ENCODE results near the gene MT1E. TPM values are rescaled to one million over a fixed set of nuclear protein-coding genes. Genes with fewer than 3 reads are reported as not detected.

The MT1E gene
- total RNA-seq, 2 donors from 2014 or later: 5.5 TPM; not detected in 1

- H3K27me3 Mint-ChIP-seq (ENCODE audit: insufficient read depth): peaks cover 95% of the 10 kb centered on the region
- no peaks in the 10 kb centered on the region for H3K9me3 ChIP-seq (ENCODE audit: control insufficient read depth, low read length)
- H3K9me3 Mint-ChIP-seq: no peaks in the 10 kb centered on the region
- no peaks in the 10 kb centered on the region for H3K36me3 Mint-ChIP-seq (ENCODE audit: low read depth)
- H3K27ac ChIP-seq (ENCODE audit: low read depth, low read length): no peak overlapping the region
- H3K4me3 Mint-ChIP-seq: peak overlapping the region; percentile 50
- H3K4me3 ChIP-seq (ENCODE audit: low read length): peak overlapping the region; percentile 67
- H3K27ac Mint-ChIP-seq: no peak overlapping the region
- DNase-seq: no peak
- no peak overlapping the region for H3K9ac ChIP-seq (ENCODE audit: extremely low read depth, low read length, poor library complexity, severe bottlenecking)
- H3K27me3 ChIP-seq (ENCODE audit: control insufficient read depth, insufficient read depth, low read length, poor library complexity, severe bottlenecking): peaks cover 96% of the 10 kb centered on the region
- TF ChIP-seq CTCF (conservative IDR thresholded peaks at IDR 0.05): no peak
- 20 to 22% methylated on average over 10 to 14 of the region's 14 CpGs for WGBS, 2 experiments (ENCODE audit: insufficient coverage in 1 of 2, insufficient read length in 1 of 2)
- H3K4me1 Mint-ChIP-seq: peaks cover 17% of the 10 kb centered on the region
- H3K36me3 ChIP-seq (ENCODE audit: control insufficient read depth, insufficient read depth, low read length): no peaks in the 10 kb centered on the region
- H3K4me1 ChIP-seq (ENCODE audit: control insufficient read depth, insufficient read depth, low read length): no peaks in the 10 kb centered on the region
These were observed 6.2 kb downstream of the MT1E start for GRCh38 chr16:56631832-56632155.

- Mint-ChIP-seq H3K4me3 (peak within 1 kb of the TSS; percentile 50), H3K27me3 (ENCODE audit: insufficient read depth) (peaks cover 95% of the 10 kb centered on the region), H3K4me1 (peaks cover 13% of the 10 kb centered on the region), H3K27ac (no peak within 1 kb of the TSS), H3K9me3 (no peaks in the 10 kb centered on the region), H3K36me3 (ENCODE audit: low read depth) (no peaks in the 10 kb centered on the region)
- Histone ChIP-seq H3K27ac (ENCODE audit: low read depth, low read length) (no peak within 1 kb of the TSS), H3K4me3 (ENCODE audit: low read length) (peak within 1 kb of the TSS; percentile 67), H3K36me3 (ENCODE audit: control insufficient read depth, insufficient read depth, low read length) (no peaks in the 10 kb centered on the region), H3K9me3 (ENCODE audit: control insufficient read depth, low read length) (no peaks in the 10 kb centered on the region), H3K4me1 (ENCODE audit: control insufficient read depth, insufficient read depth, low read length) (no peaks in the 10 kb centered on the region), H3K9ac (ENCODE audit: extremely low read depth, low read length, poor library complexity, severe bottlenecking) (no peak within 1 kb of the TSS), H3K27me3 (ENCODE audit: control insufficient read depth, insufficient read depth, low read length, poor library complexity, severe bottlenecking) (peaks cover 96% of the 10 kb centered on the region)
- WGBS, 2 experiments (ENCODE audit: insufficient coverage in 1 of 2, insufficient read length in 1 of 2): 1% methylated on average over 12 to 60 of the region's 61 CpGs
- no peak for TF ChIP-seq CTCF (conservative IDR thresholded peaks at IDR 0.05)
- DNase-seq: peak; percentile 76
These were observed 6.7 kb downstream of the MT1E start, which contains the start of gene MT1M for GRCh38 chr16:56632156-56632847. Gene MT1M (plus strand): TSS chr16:56632659. CDS start chr16:56632732, 73 bp downstream.

GRCh38 chr16:56632848-56633365, 7.3 kb downstream of the MT1E start:
- 17 to 19% methylated on average over 2 to 6 of the region's 6 CpGs for WGBS, 2 experiments (ENCODE audit: insufficient coverage in 1 of 2, insufficient read length in 1 of 2)
- Histone ChIP-seq H3K36me3 (ENCODE audit: control insufficient read depth, insufficient read depth, low read length) (no peaks in the 10 kb centered on the region), H3K4me1 (ENCODE audit: control insufficient read depth, insufficient read depth, low read length) (no peaks in the 10 kb centered on the region), H3K27ac (ENCODE audit: low read depth, low read length) (no peak overlapping the region), H3K9me3 (ENCODE audit: control insufficient read depth, low read length) (no peaks in the 10 kb centered on the region), H3K4me3 (ENCODE audit: low read length) (peak overlapping the region; percentile 67), H3K27me3 (ENCODE audit: control insufficient read depth, insufficient read depth, low read length, poor library complexity, severe bottlenecking) (peaks cover 99% of the 10 kb centered on the region), H3K9ac (ENCODE audit: extremely low read depth, low read length, poor library complexity, severe bottlenecking) (no peak overlapping the region)
- TF ChIP-seq CTCF (conservative IDR thresholded peaks at IDR 0.05): no peak
- Mint-ChIP-seq H3K4me3 (peak overlapping the region; percentile 50), H3K36me3 (ENCODE audit: low read depth) (no peaks in the 10 kb centered on the region), H3K27me3 (ENCODE audit: insufficient read depth) (peaks cover 98% of the 10 kb centered on the region), H3K27ac (no peak overlapping the region), H3K9me3 (no peaks in the 10 kb centered on the region), H3K4me1 (peaks cover 15% of the 10 kb centered on the region)
- no peak for DNase-seq
